ENCODE results near the gene DPP6.

DPP6 gene

GRCh38 chr7:154441811-154442210 lies 389.6 kb downstream of the DPP6 start:
- Histone ChIP-seq H3K27ac (ENCODE audit: poor library complexity, severe bottlenecking) (no peak overlapping the region), H3K4me1 (ENCODE audit: insufficient read depth, poor library complexity, severe bottlenecking) (no peaks in the 10 kb centered on the region), H3K36me3 (ENCODE audit: low read depth) (no peaks in the 10 kb centered on the region), H3K27me3 (ENCODE audit: insufficient read depth, poor library complexity, severe bottlenecking) (no peaks in the 10 kb centered on the region), H3K9me3 (ENCODE audit: severe bottlenecking) (no peaks in the 10 kb centered on the region), H3K4me3 (ENCODE audit: severe bottlenecking) (no peak overlapping the region)
- ATAC-seq (ENCODE audit: low read depth) (no peak), DNase-seq (ENCODE audit: low spot score) (no peak)
- TF ChIP-seq CTCF (IDR thresholded peaks at IDR 0.05; ENCODE audit: poor library complexity, severe bottlenecking), result no peak

- Histone ChIP-seq H3K4me3 (ENCODE audit: severe bottlenecking) (no peak overlapping the region), H3K4me1 (ENCODE audit: insufficient read depth, poor library complexity, severe bottlenecking) (no peaks in the 10 kb centered on the region), H3K36me3 (ENCODE audit: low read depth) (no peaks in the 10 kb centered on the region), H3K9me3 (ENCODE audit: severe bottlenecking) (no peaks in the 10 kb centered on the region), H3K27ac (ENCODE audit: poor library complexity, severe bottlenecking) (no peak overlapping the region), H3K27me3 (ENCODE audit: insufficient read depth, poor library complexity, severe bottlenecking) (no peaks in the 10 kb centered on the region)
- no peak for ATAC-seq (ENCODE audit: low read depth)
- TF ChIP-seq CTCF (IDR thresholded peaks at IDR 0.05; ENCODE audit: poor library complexity, severe bottlenecking), result no peak
- no peak for DNase-seq (ENCODE audit: low spot score)
Observed at GRCh38 chr7:154442939-154443338, 390.7 kb downstream of the DPP6 start.

- H3K4me1 ChIP-seq (ENCODE audit: insufficient read depth, poor library complexity, severe bottlenecking), result no peaks in the 10 kb centered on the region
- H3K27me3 ChIP-seq (ENCODE audit: insufficient read depth, poor library complexity, severe bottlenecking), result no peaks in the 10 kb centered on the region
- ATAC-seq (ENCODE audit: low read depth) (no peak), DNase-seq (ENCODE audit: low spot score) (no peak)
- no peak for TF ChIP-seq CTCF (IDR thresholded peaks at IDR 0.05; ENCODE audit: poor library complexity, severe bottlenecking)
- no peak overlapping the region for H3K4me3 ChIP-seq (ENCODE audit: severe bottlenecking)
- H3K9me3 ChIP-seq (ENCODE audit: severe bottlenecking), result no peaks in the 10 kb centered on the region
- no peaks in the 10 kb centered on the region for H3K36me3 ChIP-seq (ENCODE audit: low read depth)
- no peak overlapping the region for H3K27ac ChIP-seq (ENCODE audit: poor library complexity, severe bottlenecking)
Observed at GRCh38 chr7:154450451-154450850, 398.3 kb downstream of the DPP6 start.

- Histone ChIP-seq H3K9me3 (ENCODE audit: severe bottlenecking) (no peaks in the 10 kb centered on the region), H3K27ac (ENCODE audit: poor library complexity, severe bottlenecking) (no peak overlapping the region), H3K4me1 (ENCODE audit: insufficient read depth, poor library complexity, severe bottlenecking) (no peaks in the 10 kb centered on the region), H3K27me3 (ENCODE audit: insufficient read depth, poor library complexity, severe bottlenecking) (no peaks in the 10 kb centered on the region), H3K36me3 (ENCODE audit: low read depth) (no peaks in the 10 kb centered on the region), H3K4me3 (ENCODE audit: severe bottlenecking) (no peak overlapping the region)
- no peak for ATAC-seq (ENCODE audit: low read depth)
- no peak for TF ChIP-seq CTCF (IDR thresholded peaks at IDR 0.05; ENCODE audit: poor library complexity, severe bottlenecking)
- DNase-seq (ENCODE audit: low spot score), result no peak
Observed at GRCh38 chr7:154451480-154452457, 399.6 kb downstream of the DPP6 start.

- TF ChIP-seq CTCF (IDR thresholded peaks at IDR 0.05; ENCODE audit: poor library complexity, severe bottlenecking), result no peak
- no peak for ATAC-seq (ENCODE audit: low read depth)
Observed at GRCh38 chr7:154463794-154464193, 411.6 kb downstream of the DPP6 start.

More at GRCh38 chr7:154463794-154464193, 411.6 kb downstream of the DPP6 start:
- H3K4me1 ChIP-seq (ENCODE audit: insufficient read depth, poor library complexity, severe bottlenecking), result no peaks in the 10 kb centered on the region
- H3K4me3 ChIP-seq (ENCODE audit: severe bottlenecking), result no peak overlapping the region
- H3K27ac ChIP-seq (ENCODE audit: poor library complexity, severe bottlenecking), result no peak overlapping the region
- no peak for DNase-seq (ENCODE audit: low spot score)
- no peaks in the 10 kb centered on the region for H3K27me3 ChIP-seq (ENCODE audit: insufficient read depth, poor library complexity, severe bottlenecking)
- no peaks in the 10 kb centered on the region for H3K36me3 ChIP-seq (ENCODE audit: low read depth)
- H3K9me3 ChIP-seq (ENCODE audit: severe bottlenecking), result peaks cover 2% of the 10 kb centered on the region

Measured in RWPE2 (cell line).